ENCODE results near the gene CACNA2D3. TPM values are rescaled to one million over a fixed set of nuclear protein-coding genes. Genes with fewer than 3 reads are reported as not detected.
A peak's percentile ranks its signal among the peaks of the same experiment; 100 is the strongest.

Gene CACNA2D3
- polyA plus RNA-seq, 1 donor (not counting 4 experiments of a cell fraction or from before 2014, with no cell fraction given) = 0.08 TPM

GRCh38 chr3:54962200-54962599 is 839.8 kb downstream of the CACNA2D3 start:
- Histone ChIP-seq H2AFZ (ENCODE audit: control insufficient read depth, low read length) (no peak overlapping the region), H3K9ac (ENCODE audit: control insufficient read depth, extremely low read depth, insufficient read depth, low read length) (no peak overlapping the region), H3K4me1 (ENCODE audit: control insufficient read depth, extremely low read depth, insufficient read depth, low read length) (peaks cover 4% of the 10 kb centered on the region), H3K9me3 (ENCODE audit: control insufficient read depth, low read depth, low read length) (no peaks in the 10 kb centered on the region), H3K9me1 (ENCODE audit: control insufficient read depth, extremely low read depth, insufficient read depth, low read length) (no peaks in the 10 kb centered on the region), H3K79me2 (ENCODE audit: control insufficient read depth, insufficient read depth, low read length) (no peaks in the 10 kb centered on the region), H3K4me2 (ENCODE audit: control insufficient read depth, extremely low read depth, insufficient read depth, low read depth, low read length) (peak overlapping the region; percentile 14), H4K20me1 (ENCODE audit: control insufficient read depth, extremely low read depth, insufficient read depth, low read length) (no peaks in the 10 kb centered on the region), H3K36me3 (ENCODE audit: control insufficient read depth in 2 of 2, extremely low read depth in 1 of 2, insufficient read depth in 2 of 2, low read length in 2 of 2) (no peaks in the 10 kb centered on the region), H3K27ac (ENCODE audit: control insufficient read depth, insufficient read depth, low read length) (no peak overlapping the region), H3K27me3 (ENCODE audit: control insufficient read depth, extremely low read depth, insufficient read depth, low read length) (no peaks in the 10 kb centered on the region), H3K4me3 (ENCODE audit: control insufficient read depth in 2 of 3, extremely low read depth in 1 of 3, insufficient read depth in 2 of 3, low read depth in 1 of 3, low read length in 3 of 3) (no peak overlapping the region)
- no peak for DNase-seq (ENCODE audit: low read depth, low spot score)
- no peak for FAIRE-seq
- TF ChIP-seq EZH2 (IDR thresholded peaks at IDR 0.05; ENCODE audit: low read length) (no peak), CTCF (optimal IDR thresholded peaks at IDR 0.05 in 1 of 3, IDR thresholded peaks at IDR 0.05 in 1 of 3, conservative IDR thresholded peaks at IDR 0.05 in 1 of 3; ENCODE audit: extremely low read depth in 1 of 3, insufficient read depth in 2 of 3, low read length in 3 of 3) (no peak)
- dilution Hi-C loops (cut with MboI; ENCODE audit: extremely low pct_ligation_motif_present, low sequenced_read_pairs) = no loop called here

GRCh38 chr3:54963641-54964040 is 841.3 kb downstream of the CACNA2D3 start:
- no peaks in the 10 kb centered on the region for H3K9me1 ChIP-seq (ENCODE audit: control insufficient read depth, extremely low read depth, insufficient read depth, low read length)
- H3K4me2 ChIP-seq (ENCODE audit: control insufficient read depth, extremely low read depth, insufficient read depth, low read depth, low read length) = no peak overlapping the region
- H3K27ac ChIP-seq (ENCODE audit: control insufficient read depth, insufficient read depth, low read length) = no peak overlapping the region
- H3K4me1 ChIP-seq (ENCODE audit: control insufficient read depth, extremely low read depth, insufficient read depth, low read length) = peaks cover 4% of the 10 kb centered on the region
- TF ChIP-seq CTCF (optimal IDR thresholded peaks at IDR 0.05 in 1 of 3, IDR thresholded peaks at IDR 0.05 in 1 of 3, conservative IDR thresholded peaks at IDR 0.05 in 1 of 3; ENCODE audit: extremely low read depth in 1 of 3, insufficient read depth in 2 of 3, low read length in 3 of 3) = no peak
- H2AFZ ChIP-seq (ENCODE audit: control insufficient read depth, low read length) = no peak overlapping the region
- no peak overlapping the region for H3K9ac ChIP-seq (ENCODE audit: control insufficient read depth, extremely low read depth, insufficient read depth, low read length)
- no peaks in the 10 kb centered on the region for H3K36me3 ChIP-seq (ENCODE audit: control insufficient read depth in 2 of 2, extremely low read depth in 1 of 2, insufficient read depth in 2 of 2, low read length in 2 of 2)
- H3K27me3 ChIP-seq (ENCODE audit: control insufficient read depth, extremely low read depth, insufficient read depth, low read length) = no peaks in the 10 kb centered on the region
- DNase-seq (ENCODE audit: low read depth, low spot score) = no peak
- FAIRE-seq = no peak
- H3K79me2 ChIP-seq (ENCODE audit: control insufficient read depth, insufficient read depth, low read length) = no peaks in the 10 kb centered on the region
- no peak overlapping the region for H3K4me3 ChIP-seq (ENCODE audit: control insufficient read depth in 2 of 3, extremely low read depth in 1 of 3, insufficient read depth in 2 of 3, low read depth in 1 of 3, low read length in 3 of 3)
- no peaks in the 10 kb centered on the region for H3K9me3 ChIP-seq (ENCODE audit: control insufficient read depth, low read depth, low read length)
- dilution Hi-C loops (cut with MboI; ENCODE audit: extremely low pct_ligation_motif_present, low sequenced_read_pairs) = no loop called here
- H4K20me1 ChIP-seq (ENCODE audit: control insufficient read depth, extremely low read depth, insufficient read depth, low read length) = no peaks in the 10 kb centered on the region
